Left lobe of liver (tissue), 2 donors: Measurements from ENCODE around the gene WDFY2. TPM values are rescaled to one million over a fixed set of nuclear protein-coding genes. Genes with fewer than 3 reads are reported as not detected.

ENCODE experiments used
- ATAC-seq: fragments of 200-7000 bp; cut with Tn5 transposase; one replicate; pipeline ENCODE4 v1.9.1; 2020; ENCODE audit warnings: mild to moderate bottlenecking, moderate library complexity
- DNase-seq: peaks from one replicate; pipeline ENCODE4 v3.0.0-alpha.2; 2020; ENCODE audit warnings: low spot score
- total RNA-seq: library from RNA; stranded (reverse); gene quantifications from one replicate; pipeline ENCODE4 v1.2.1, GENCODE V29; 2021
- donor health status: DM: no; HTN: no; CAD: no; lungs with moderate emphysema.
- donor health status: DM: no; HTN: yes; CAD: no.

Gene WDFY2
- total RNA-seq, 1 donor from 2014 or later = 6.2 TPM

DNA sequence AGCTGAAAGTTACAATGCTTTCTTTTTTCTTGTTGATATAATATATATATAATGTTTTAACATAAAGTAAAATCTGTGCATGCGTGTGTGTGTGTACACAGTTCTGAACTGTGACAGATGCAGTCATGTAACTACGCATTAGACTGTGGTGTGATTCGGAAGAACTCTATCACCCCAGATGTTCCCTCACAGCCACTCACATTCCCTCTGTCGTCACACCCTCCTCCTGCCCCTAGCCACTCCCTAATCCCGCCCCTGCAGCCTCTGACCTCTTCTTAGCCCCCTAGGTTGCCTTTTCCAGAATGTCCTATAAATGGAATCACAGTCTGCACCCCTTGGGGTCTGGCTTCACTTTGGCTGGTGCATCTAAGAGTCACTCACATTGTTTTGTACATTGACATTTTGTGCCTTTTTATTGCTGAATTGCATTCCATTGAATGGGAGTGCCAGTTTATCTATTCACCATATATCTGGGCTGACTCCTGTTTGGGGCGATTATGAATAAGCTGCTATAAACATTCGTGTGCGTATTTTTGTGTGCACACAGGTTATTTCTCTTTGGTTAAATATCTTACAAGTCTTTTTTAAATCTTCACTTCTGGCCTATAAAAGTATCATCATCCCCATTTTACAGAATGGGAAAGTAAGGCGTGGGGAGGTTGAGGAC lies 199.3 kb downstream of the WDFY2 start:
- ATAC-seq = no peak

GRCh38 chr13:51784097-51784496 lies 199.8 kb downstream of the WDFY2 start:
- ATAC-seq = no peak
- no peak for DNase-seq

More for the DNA sequence above, 199.3 kb downstream of the WDFY2 start:
- no peak for DNase-seq

DNA sequence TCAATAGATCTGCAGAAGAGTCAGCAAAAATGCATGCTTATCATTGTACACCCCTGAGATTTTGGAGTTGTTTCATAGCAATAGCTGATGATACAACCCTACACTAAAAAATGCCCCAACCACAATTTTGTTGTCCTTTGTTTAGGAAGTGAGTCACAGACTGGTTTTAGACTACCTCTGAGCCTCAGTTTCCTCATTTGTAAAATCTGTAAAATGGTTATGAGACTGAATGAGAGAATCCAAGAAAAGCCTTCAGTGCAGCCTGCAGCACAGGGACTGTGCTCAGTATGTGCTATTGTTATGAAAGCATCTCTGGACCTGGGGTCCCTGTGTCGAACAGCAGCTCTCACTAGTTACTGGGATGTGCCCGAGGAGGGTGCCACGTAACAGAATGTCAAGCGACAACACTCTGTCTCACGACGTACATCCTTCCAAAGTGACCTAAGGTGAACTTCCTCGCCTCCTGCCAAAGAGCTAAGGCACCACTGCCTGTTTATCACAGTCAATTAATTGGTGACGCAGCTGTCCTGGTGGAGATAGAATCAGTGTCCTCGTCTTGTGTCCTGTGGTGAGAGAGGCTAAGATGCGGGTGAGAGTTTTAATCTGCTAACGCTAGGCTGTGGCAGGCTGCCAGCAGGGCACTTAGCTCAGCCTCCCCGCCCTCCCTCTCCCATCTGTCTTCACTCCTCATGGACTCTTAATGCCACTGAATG lies 201.6 kb downstream of the WDFY2 start:
- peak; percentile 11 for ATAC-seq
- no peak for DNase-seq

DNA sequence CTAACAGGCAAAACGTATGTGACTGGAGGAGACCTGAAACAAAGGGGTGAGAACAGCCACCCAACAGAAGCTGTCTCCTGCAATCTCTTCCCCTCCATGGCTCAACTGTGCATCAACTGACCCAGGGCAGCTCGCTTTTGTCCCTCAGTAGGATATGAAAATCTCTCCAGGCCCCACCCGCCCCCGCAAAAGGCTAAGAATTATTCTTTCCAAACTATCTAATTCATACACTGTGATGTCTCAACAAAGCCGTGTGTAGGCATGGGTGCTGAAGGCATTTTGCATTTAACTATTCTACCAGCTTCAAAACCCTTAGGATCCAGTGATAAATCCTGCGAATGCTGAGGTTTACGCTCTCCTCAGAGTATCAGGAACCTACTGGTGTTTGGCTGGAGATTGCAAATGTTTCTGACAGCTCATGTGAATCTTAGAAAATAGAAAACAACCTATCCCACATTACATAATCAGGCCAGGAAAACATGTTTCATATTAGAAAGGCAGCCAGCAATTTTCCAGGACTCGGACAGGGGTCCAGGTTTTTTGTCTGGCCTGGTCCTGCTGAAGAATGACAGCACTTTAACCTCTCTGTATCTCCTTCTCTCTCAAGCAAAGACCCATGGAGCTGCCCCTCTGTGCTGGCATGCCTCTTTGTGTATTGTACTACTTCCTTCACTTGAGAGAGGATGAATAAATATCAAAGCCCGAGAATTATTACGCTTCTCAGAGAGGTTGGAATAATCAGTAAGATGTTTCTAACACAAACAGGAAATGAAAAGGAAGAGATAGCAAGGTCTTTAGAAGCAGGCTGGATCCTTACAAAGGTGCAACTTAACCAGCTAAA lies 202.4 kb downstream of the WDFY2 start:
- DNase-seq = no peak
- ATAC-seq = no peak

DNA sequence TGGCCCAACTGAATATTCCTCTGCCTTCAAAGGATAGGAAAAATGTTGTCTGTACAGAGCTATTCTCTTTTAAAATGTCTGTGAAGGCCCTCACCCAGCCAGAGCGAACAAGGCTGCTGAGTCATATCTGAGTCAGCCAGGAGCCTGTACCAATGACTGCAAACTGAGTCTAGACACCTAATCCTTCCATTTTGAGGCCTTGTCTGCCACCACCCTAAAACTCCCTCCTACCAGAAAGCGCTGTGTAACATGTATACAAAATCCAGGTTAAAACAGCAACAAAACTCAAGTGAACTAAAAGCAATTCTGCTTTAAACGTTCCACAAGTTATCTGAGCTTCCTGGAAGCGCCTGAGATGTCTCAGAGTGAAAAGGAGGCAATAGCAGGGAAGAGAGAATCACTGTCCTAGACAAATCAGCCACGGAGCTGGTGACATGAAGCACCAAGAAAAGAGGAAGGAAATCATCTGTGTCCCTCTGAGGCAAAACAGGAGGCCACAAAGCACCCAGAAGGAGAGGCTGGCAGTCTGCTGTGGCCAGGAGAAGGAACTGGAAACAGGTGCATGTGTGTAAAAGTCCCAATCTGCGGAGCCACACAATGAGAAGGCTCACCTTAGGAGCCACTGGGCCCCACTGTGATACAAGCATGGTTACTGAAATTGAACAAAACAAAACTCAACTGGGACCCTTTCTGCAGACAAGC lies 209.5 kb downstream of the WDFY2 start:
- ATAC-seq (no peak), DNase-seq (no peak)

DNA sequence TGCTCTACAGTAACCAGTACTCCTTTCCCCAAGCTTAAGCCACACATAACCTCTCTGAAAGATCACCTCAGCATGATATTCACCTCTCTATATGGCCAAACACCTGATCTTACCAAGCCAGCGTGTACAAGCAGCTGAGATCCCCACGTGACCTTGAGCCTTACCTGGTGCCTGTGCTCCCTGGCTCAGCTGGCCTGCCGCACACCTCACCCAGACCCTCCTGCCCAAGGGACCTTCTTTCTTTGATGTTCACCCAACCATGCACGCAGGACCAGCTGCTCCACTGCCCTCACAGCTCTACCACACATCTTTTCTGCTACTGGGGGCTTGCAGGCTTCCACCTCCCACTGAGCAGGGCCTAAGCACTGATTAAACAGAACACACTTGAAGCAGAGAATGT lies 210.7 kb downstream of the WDFY2 start:
- ATAC-seq (no peak), DNase-seq (no peak)

GRCh38 chr13:51795419-51795818 lies 211.2 kb downstream of the WDFY2 start:
- ATAC-seq = no peak
- no peak for DNase-seq

DNA sequence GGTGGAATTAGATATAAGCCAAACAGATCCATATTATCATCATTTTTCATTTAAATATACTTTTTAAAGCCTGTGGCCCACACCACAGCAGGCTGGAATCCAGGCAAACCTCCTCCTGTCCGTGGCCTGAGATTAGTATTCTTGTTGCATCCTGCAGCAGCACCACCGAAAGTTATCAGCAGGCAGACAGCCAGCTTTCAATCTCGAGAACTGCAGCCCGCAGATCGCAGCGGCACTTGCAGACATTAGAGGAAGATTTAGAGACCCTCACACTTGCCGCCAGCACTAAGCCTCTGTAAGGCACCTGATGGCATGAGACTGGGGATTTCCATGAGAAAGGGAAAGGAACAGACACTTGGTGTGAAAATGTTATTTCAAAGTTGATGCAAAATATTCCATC lies 212.3 kb downstream of the WDFY2 start:
- no peak for ATAC-seq
- DNase-seq = no peak

- ATAC-seq (peak; percentile 66), DNase-seq (no peak)
Measured at GRCh38 chr13:51797664-51798488, 213.6 kb downstream of the WDFY2 start.

GRCh38 chr13:51799261-51799660 lies 215.0 kb downstream of the WDFY2 start:
- DNase-seq (no peak), ATAC-seq (no peak)

DNA sequence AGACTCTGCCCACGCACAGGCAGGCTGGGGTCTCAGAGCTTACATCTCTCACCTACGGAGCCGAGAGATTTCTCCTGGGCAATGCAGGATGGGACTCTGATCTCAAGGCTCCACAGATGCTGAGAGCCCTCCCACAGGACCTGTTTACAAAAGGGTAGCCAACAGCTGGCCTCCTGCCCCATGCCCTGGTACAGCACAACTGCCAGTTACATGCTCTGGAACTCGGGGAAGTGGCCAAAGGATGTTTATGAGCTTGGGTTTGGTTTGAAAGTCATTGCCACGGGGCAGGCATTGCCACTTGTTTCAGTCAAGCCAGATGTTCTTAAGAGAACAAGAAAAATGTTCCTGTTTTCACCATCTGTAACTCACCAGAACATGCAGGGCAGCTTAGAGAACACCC lies 216.2 kb downstream of the WDFY2 start:
- DNase-seq (peak; percentile 90), ATAC-seq (peak; percentile 50)

DNA sequence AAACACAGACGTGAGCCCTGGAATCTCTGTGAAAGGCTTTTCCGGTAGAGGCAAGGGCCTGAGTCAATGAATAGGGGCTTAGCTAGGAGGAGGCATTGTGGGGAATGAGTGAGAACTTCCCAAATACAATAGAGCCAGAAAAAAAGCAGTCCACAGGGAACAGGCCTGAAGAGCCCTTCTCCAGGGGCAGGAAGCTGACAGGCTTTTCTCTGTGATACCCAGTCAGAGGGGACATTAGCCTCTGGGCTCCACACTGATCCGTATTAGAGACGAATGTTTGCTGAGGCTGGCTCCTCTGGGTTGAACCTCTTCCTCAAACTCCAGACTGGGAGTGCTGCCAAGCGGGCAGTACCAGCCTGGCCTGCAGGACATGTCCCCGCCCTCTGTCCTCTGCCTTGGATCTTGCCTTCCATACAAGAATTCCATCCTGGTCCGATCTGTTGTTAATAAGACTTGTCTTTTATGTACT lies 217.4 kb downstream of the WDFY2 start:
- peak; percentile 49 for ATAC-seq
- peak; percentile 91 for DNase-seq

- no peak for ATAC-seq
- DNase-seq = no peak
Measured at GRCh38 chr13:51802631-51803418, 218.6 kb downstream of the WDFY2 start.

DNA sequence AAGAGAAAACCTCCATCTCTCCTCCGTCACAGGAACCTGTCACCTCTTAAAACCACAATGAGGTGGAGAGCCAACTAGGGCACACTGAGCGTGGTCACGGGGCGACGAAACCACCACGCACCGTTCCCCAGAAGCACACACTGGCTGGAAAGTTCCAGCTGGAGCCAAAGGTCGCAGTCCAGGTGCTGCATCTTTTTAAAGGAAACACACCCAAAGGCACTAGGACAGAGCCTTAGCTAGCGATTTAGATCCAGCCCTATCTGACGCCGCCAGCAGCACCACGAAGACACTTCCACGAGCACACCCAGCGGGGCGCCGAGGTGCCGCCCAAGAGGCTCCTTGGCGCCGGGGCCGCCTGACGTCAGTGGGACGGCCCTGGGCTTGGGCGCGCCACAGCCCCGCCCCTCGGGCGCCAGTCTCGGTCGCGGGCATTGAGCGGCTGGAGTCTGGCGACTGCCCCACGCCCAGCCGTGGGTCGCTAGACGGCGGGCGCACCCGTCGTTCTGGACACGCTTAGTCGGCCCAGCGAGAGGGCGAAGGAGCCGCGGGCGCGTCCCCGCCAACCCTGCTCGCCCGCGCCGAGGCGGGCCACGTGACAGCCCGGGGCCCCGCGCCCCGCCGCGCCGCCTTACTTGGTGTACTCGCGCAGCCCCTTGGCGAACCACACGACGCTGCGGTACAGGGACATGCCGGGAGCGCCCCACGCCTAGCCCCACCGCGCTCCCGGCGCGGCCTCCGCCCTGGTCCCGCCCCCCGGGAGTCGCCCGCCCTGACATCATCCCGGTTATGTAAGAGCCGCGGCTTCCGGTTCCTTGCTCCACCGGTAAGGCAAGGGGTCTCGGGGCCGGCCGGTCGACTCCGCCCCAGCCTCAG lies 219.4 kb downstream of the WDFY2 start, which contains the start of gene DHRS12:
Gene DHRS12, minus strand, starts transcription at position 742 of the 873 bp plus-strand sequence. CDS start 4,504 bp downstream, outside the sequence.
- ATAC-seq (peak; percentile 81), DNase-seq (peak; percentile 94)

DNA sequence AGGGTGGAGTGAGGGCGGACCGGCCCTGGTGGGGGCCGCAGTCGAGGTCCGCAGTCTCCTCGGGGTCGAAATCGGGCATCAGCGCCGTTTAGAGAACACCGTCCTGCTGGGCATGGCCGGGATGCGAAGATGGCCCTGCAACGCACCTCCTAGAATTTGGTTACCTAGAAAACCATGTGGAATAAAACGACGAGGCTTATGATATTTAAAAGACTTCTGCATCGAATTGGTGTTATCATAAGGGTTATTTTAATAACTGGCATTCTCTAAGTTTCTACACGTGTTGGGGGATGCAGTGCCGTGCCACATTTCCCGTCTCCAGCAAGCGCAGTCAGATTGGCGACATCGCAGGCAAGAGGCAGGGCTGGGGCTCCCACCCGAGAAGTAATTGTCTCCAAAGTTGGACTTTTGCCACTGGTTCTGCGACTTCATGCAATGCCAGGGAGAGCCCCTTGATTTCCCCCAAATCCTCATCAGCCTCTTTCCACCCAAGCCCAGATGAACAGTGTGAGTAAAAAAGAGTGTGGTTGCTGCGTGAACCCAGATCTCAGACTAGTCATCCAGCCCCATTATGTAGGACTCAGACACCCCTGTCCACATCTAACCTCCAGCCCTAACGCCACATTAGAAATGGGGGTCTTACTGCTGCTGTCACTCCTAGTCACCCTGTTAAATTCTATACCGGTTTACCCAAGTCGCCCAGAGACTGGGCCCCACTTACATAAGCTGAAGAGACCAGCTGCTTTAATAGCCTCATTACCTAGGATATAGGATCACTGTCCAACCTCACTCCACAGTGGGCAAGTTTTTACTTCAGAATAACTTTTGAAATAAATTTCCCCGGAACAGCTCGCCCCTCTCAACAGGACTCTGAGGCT lies 220.3 kb downstream of the WDFY2 start:
- DNase-seq (no peak), ATAC-seq (no peak)

DNA sequence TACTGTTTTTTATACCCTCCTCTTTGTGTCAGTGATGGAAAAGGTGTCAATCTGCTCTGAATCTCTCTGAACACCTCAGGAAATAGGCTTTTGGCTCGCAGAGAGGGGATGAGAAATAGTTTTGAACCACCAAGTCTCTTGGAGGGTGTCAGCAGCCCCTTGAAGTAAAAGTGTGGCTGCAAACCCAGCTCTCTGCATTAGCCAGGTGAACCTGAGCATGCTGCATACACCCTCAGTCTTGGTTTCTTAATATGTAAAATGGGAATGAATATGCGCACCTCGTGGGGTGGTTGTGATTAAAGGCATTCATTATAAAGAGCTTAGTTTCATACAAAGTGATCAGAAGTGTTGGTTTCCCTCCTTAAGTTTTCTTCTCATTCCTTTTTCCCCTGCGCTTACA lies 221.1 kb downstream of the WDFY2 start:
- ATAC-seq (no peak), DNase-seq (no peak)

GRCh38 chr13:51805925-51806324 lies 221.7 kb downstream of the WDFY2 start:
- ATAC-seq (no peak), DNase-seq (no peak)
